GM21528 (cell line): ENCODE results near the gene KLF15.

Source experiments
- ATAC-seq: cut with Tn5 transposase; IDR thresholded peaks from one replicate; pipeline ENCODE4 v1.9.1; 2021; ENCODE audit warnings: mild to moderate bottlenecking, moderate library complexity; ENCODE audit not compliant: unreplicated experiment, low FRiP score

The KLF15 gene

DNA sequence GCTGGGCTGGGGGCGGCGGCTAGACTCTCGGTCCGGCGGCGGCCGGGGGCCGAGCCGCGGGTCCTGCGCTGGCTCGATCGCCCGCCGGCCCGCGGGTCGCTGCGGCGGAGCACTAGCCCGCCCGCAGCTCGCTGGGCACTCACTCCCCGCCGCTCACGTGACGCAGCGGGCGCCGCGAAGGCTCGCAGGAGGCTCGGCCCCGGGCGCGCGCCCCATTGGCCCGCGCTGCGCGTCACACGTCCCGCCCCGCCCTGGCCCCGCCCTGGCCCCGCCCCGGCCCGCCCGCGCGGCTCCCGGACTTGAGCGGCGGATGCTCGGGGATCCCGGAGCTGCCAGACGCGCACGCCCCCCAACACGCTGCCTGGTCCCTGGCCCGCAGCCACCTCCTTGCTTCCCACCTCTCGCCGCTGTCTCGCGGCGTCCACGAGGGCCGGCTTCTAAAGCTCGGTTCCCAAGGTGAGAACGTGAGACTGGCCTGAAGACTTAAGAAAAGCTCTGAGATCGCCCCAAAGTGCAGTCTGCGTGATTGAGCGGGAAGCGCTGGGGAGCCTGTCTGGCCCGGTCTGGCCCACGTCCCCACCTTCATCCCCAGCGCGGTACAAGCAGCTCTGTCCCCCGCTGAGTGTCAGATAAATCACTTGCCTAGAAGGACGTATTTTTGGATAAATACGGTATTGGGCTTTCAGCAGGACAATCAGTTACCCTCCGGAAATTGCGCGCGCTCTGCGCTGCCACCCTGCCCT, at the start of gene KLF15:
Gene KLF15 (minus strand): TSS at position 114 of the 743 bp plus-strand sequence. CDS start 4,486 bp downstream, outside the sequence.
- peak; percentile 83 for ATAC-seq

DNA sequence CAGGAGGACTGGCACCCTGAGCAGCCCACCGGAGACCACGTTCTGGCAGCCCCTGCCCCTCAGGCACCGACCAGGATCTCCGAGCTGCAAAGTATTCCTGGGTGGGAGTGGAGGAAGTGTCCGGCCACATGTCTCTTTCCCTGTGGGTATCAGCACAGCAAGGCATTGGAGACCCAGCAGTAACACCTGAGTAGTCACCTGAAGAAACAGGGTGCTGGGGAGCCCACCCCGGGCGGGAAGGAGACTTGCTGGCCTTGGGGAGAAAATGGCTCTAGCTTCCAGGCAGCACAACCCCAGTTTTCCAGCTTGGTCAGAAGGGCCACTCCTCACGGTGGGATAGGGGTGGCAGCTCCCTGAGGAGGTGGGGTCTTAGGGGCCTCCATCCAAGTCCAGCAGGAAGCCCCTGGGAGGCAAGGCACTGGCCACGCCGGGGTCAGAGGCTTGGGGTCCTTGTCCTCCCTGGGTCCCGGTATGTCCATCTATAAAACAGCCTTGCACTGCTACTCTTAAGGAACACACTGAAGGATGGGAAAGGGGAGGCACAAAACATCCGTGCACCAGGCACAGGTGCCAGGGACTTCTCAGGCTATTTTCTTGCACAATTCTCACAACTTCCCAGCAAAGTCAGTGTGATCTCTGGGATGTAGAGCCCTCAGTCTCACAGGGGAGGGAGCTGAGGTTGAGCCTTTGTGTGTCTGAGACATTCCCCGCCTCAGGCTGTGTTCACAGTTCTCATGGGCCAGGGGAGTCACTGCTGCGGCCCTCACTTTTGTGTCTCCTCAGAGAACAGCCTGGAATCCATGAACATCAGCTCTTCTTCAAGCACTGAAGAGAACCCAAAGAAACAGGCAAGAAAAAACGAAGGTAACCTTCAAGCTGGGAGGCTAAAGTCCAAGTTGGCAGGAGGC, 49.4 kb upstream of the KLF15 start:
- no peak for ATAC-seq

DNA sequence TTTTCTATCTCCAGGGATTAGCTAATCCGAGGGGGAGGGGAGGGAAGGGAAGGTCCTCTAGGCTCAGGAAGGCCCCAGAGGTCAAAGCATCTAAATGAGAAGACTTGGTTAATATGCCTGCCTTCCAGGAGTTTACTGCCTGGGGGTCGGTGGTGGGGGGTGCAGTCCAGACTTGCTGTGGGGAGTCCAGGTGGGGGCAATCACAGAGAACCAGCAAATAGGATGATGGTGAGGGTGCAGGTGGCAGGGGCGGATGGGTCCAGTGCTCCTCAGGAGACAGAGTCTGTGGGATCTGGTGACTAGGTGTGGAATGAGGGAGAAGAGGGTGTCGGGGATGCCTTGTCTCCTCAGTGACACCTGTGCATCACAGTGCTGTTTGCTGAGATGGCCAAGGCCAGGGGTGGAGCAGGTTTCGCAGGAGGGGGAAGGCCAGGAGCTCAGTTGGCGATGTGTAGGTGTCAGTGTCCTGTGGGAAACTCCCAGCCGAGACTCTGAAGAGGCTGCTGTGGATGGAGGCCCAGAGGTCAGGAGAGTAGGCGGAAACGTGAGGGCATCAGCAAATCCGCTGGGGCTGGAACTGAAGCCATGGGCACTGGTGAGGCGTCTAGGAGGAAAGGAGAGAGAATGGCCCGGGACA, 45.6 kb upstream of the KLF15 start:
- ATAC-seq: no peak

DNA sequence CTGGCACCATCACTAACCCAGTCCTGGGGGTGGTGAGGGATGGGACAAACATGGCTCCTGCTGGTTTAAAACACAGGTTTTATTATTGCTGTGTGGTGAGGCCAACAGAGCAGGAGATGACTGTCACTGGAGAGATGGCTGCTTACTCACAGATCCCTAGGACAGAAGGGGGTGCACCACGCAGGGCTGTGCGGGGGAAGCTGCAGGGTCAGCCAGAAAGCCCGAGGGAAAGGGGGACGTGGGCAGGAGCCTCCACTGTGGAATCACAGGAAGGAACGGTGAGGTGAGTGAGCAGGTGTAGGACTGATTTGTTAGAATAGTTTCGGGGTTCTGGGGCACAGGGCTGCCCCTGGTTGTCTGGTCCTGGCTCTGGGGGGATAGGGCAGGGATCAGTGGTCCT, 45.0 kb upstream of the KLF15 start:
- no peak for ATAC-seq

DNA sequence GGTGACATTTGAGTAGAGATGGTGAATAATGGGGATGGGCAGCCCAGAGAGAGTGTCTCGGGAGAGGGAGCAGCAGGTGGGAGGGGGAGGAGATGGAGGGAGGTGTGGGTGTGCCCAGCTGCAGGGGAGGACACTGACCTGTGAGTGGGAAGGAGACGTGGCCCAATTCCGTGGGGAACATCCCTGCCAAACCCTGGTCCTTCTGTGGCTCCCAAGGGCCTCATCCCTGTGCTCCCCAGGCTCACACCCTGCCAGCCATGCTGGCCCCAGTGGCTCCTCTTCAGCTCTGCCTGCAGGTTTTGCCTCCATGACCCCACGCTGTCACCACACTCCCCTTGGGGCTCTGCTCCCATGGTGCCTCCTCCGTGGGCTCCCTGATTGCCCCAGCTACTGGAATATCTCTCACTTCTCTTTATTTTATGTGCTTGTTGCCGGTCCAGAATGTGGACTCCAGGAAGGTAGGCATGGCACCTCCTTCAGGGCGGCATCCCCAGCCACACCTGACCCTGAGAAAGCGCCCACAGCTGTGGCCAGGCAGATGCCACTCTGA, 44.5 kb upstream of the KLF15 start:
- ATAC-seq: no peak

DNA sequence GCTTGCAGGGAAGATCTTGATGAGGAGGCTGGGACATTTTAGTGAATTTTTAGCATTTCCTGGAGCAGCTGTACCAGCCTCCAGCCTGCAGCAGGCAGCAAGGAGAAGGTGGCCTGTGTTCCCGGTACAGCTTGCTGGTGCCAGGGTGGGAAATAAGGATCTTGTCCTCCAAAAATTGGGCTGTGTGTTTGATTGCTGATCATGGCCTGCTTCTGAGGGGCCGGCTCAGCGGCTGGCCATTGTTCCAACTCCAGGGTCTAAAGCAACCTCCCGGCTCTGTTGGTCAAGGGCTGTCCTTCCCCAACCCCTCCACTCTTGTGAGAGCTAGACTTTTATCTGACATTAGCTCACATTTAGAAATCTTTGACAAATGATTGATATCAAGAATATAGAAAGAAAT, 42.5 kb upstream of the KLF15 start:
- ATAC-seq: no peak

DNA sequence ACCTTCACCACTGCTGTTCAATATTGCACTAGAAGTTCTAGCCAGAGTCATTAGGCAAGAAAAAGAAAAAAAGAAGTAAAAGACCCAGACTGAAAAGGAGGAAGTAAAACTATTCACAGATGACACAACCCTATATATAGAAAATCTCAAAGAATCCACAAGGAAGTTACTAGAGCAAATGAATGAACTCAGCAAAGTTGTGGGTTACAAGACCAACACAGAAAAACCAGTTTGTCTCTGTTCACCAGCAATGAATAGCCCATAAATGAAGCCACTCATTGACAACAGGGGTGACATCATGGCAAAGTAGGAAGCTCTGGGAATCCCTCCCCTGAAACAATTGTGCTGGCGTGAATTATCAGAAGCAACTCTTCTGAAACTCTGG, 42.1 kb upstream of the KLF15 start:
- peak; percentile 46 for ATAC-seq

DNA sequence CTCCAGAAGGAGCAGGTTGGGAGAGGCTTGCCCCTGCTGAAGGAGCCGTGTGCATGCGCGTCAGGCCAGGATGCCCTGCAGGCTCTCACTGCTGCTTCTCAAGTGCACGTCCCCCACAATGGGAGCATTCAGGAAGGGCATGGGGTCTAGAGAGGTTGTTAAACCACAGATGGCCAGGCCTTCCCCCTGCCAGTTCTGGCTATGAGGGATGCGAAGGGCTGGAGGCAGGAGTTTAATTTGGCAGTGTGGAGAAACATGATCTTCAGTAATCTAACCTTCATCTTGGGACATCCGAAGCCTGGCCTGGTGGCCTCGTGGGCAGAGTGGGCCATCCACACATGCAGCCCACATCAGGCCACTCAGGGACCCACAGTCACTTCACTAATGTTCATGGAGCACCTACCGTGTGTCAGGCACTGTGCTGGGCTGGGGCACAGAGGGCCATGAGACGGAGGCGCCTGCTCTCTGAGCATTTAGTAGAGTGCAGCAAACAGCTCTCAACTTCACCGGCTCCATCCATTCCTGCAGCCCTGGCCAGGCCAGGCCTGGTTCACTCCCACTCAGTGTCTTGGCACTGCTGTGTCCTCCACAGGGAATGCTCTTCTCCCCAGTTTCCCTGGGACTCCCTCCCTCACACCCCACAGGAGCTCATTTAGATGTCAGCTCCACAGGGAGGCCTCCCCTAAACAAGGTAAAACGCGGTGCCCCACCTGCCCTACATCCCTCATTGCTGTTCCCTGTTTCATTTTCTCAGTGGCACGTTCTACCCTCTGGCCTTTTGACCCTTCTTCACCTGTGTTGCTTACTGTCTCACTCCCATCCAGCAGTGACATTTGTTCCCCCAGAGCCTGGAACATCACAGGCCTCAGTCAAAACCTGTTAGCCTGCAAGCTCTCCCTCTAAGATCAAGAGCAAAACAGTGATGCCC, 41.5 kb upstream of the KLF15 start:
- no peak for ATAC-seq

DNA sequence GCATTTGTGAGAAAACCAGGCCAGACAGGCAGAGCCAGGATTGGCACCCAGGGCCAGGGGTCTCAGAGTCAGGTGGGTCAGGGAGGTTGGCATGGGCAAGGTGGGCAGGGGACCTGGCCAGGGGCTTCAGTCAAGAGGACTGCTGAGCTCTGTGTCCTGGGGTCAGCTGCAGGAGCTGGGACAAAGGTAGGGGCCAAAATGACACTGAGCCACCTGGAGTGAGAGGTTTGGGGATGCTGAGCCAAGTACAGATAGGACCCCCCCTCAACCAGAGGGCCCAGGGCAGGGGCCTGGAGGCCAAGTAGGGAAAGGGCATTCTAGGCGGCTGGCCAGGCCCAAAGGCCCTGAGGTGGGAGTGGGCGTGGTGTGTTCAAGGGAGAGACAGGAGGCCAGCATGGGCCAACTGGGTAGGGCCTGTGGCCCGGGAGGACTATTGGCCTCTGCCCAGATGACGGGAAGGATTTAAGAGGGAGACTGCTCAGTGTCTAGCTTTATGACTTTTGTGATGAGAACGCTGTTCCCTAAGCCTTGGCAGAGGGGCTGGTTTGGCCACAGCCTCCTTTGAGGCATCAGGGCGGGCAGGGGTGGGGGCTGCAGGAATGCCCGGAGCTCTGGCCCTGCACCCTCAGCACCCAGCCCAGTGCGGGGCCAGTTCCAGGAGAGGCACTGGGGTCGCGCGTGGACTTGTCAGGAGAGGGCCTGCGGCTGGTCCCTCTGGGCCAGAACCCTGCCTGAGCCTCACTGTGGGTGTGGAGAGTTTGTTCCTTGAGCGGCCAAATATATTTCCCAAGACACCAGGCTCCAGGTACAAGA, 40.6 kb upstream of the KLF15 start:
- ATAC-seq: no peak

DNA sequence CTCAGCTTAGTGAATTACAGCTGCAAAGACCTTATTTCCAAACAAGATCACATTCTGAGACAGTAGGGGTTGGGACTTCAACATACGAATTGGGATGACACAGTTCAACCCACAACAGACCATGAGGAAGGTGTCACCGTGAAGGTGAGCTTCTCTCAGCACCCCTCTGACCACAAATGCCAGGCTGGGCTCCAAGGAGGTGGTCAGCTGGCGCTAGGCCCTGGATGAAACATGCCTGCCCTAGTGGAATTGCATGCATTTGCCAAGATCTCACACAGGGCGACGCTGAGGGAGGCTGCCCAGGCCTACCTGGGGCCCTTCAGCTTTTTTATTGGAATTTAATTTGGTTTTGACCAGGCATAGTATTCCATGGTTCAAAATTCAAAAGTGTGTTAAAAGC, 39.3 kb upstream of the KLF15 start:
- no peak for ATAC-seq

DNA sequence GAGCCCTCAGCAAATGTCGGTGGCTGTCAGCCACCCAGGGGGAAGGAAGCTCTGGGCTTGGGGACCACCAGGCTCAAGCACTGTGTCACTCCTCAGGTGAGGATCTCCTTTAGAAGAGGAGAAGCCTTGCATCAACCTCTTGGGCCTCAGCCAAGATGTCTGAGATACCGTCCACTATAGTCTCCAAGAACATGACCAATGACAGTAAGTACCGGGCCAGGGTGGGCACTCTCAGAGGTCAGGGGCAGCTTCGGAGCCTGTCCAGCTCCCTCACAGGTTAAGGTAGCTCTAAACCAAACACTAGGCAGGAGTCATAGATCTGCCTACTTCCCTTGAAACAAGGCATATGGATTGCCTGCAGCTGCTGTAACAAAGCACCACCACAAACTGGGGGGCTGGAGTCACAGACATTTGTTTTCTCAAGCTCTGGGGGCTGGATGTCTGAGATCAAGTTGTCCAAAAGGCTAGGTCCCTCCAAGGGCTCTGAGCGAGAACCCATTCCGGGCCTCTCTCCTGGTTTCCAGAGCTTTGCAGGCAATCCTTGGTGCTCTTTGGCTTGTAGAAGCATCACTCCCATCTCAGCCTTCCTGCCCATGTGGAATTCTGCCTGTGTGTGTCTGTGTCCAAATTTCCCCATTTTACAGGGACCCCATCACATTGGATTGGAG, 38.8 kb upstream of the KLF15 start:
- ATAC-seq: no peak

DNA sequence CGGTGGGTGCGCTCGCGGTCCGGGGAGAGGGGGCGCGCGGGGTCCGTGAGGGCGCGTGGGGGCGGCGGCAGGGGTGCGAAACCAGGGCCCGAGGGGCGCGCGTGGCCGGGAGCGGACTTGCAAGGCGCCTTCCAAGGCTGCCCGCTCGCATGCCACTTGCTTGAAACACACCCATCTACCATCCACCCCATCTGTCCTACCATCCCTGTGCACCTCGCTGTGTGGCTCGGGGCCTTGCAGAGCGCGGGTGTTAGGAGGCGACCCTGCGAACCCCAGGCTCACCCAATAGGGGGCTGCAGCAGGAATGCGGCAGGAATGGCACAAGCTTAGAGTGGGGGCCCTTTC, 37.7 kb upstream of the KLF15 start:
- ATAC-seq: no peak

DNA sequence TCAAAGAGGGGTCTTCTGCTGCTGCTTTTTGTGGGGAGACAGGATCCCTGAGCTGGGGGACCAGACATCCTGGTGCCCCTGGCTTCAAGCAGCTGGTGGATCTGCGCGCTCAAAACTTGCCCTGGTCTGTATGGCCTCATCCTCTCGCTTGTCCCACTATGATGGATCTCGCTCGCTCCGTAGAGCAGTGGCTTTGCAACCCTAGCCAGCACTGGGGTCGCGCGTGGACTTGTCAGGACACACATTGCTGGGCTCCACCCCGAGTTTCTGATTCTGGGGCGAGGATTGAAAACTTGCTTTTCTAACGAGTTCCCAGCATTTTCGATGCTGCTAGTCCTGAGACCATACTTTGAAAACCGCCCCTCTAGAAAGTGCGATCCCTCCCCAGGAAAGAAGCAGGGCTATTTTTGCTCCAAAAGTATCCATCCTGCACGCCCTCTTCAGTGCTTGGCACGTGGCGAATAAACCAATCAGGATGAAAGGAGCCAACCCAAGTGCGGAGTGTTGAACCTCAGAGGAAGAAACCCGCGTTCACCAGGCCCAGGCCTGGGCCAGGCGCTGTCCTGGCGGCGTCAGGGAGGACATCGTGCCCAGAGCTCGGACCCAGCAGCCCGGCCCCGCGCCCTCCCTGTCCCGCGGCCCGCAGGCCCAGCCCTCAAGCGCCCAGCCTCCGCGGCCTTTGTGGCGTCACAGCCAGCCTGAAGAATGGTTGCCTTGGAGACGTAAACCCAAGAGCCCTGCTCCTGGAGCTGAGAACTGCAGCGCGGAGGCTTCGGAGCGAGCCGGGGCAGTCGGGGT, 37.2 kb upstream of the KLF15 start, which contains the start of gene CFAP100:
Gene CFAP100 (plus strand): TSS at position 731 of the 798 bp plus-strand sequence. CDS start 1,092 bp downstream, outside the sequence.
- no peak for ATAC-seq

DNA sequence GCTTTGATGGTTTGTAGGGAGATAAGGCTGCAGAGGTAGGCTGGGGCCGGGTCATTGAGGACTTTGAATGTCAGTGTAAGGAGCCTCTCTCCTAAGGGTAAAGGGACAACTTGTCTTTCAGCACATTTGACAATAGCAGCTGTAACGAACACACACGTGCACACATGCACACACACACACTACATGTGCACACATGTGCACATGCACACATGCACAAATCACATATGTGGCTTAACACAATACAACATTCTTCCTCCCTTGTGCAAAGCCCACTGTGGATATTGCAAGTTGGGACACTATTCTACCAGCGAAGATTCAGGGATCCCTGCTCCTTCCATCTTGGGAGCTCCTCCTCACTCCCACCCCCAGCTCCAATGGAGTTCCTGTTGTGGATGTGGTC, 36.4 kb upstream of the KLF15 start:
- ATAC-seq: no peak

DNA sequence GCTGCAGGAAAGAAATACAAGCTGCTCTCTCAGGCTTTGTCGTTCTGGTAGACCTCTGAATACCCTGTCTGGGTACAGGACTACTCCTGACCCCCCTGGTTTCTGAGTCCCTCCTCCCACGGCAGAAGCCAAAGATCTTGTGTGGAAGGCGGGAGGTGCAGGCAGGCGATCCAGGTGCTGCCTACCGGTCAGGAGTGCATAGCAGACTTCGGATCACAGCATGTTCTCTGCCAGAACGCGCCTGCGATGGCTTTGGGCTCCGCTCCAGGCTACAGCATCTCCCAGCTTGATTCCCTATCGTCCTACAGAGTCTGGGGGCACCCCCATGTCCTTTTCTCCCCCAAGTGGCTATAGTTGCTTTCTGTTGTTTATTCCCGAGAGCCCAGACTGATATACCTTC, 35.0 kb upstream of the KLF15 start:
- ATAC-seq: no peak

DNA sequence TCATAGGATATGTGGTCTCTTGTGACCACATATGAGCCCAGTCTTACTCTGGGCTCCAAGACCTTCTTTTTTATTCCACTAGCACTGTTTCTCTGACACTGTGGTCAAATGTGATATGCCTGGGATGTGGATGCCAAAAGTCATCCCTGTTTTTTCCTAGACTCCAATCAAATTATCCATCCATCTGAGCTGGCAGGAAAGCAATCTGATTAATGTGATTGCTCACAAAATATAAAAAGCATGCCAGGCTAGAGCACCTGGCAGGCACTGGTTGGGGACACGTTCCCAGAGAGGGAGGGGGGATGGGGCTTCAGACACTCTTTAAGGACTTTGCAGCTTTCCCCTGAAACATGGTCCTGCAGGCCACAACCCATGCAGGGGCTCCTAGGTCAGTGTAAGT, 34.4 kb upstream of the KLF15 start:
- ATAC-seq: no peak

DNA sequence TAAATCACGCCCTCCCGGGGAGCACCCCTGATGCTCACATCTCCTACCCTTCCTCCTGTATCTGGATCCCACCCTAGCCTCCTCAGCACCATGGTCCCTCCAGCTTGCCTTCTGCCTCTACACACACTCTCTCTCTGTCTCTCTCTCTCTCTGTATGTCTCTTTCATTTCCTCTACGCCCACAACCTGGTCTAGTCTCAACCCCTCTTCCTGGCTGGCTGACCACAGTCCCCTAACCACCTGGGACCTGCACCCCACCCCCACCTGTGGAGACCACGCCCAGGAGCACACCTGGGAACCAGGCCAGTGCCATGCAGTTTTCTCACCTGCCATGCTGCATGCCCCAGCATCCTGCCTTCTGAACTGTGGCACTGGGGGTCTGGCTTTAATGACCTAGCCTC, 33.5 kb upstream of the KLF15 start:
- ATAC-seq: no peak

DNA sequence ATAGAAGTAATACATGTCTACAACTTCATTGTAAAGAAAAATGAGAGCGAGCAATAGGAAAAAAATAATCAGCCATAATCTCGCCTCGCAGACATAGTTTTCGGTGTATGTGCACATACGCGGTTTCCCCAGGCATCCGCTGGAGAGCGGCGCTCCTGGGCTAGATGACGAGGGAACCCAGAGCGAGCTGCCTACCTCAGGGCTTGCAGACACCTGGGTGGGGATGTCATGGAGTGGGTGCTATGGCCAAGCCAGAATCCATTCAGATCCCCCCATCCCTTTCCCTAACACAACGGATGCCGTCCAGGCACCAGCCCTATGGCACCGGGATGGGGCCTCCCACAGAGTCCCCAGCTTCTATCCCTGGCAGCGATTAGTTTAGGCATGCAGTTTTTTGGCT, 33.0 kb upstream of the KLF15 start:
- no peak for ATAC-seq
